ENCODE data around the gene LY86. TPM values are rescaled to one million over a fixed set of nuclear protein-coding genes. Genes with fewer than 3 reads are reported as not detected.
"Not testable (repeated sequence)": the region's sequence is repeated elsewhere in the genome, so short reads cannot be mapped to it uniquely, and the experiment has no call there.

The LY86 gene
- total RNA-seq, 2 experiments from 2014 or later, result 9.5 to 12.2 TPM

DNA sequence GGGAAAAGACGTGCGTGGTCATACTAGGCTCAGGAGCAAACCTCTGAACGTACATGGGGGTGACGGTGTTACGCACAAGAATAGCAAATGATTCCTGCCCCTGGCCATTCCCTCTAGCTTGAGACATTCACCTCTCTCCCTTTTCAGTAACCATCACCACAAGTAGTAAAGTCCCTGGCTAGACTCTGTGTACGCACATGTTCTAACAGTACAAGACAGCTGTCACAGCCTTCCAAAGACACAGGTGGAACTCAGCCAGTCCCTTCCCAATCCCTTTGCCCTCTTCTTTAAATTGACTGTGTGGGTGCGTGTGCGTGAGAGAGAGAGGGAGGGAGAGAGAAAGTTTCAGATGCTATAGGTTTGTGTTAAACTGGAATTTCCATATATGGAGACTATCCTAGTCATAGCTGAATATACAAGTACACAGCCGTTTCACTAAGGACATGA is 67.3 kb downstream of the LY86 start:
- Mint-ChIP-seq H3K4me3 (peak overlapping the region; percentile 23), H3K27me3 (no peaks in the 10 kb centered on the region), H3K4me1 (peaks cover 96% of the 10 kb centered on the region), H3K36me3 (ENCODE audit: low read depth) (peaks cover 56% of the 10 kb centered on the region), H3K27ac (peak overlapping the region; percentile 94), H3K9me3 (peaks cover 12% of the 10 kb centered on the region)
- CTCF ChIA-PET, result interaction anchor here (1.0 to 1.2 kb wide), 2 partner anchors 10 to 21 kb away, joined by 4 read pairs; no protein-coding TSS in a partner anchor
- peak; percentile 24 for DNase-seq
- POLR2A ChIA-PET, result interaction anchor here (0.6 kb wide), 1 partner anchor 42 kb away, joined by 4 read pairs; no protein-coding TSS in a partner anchor

DNA sequence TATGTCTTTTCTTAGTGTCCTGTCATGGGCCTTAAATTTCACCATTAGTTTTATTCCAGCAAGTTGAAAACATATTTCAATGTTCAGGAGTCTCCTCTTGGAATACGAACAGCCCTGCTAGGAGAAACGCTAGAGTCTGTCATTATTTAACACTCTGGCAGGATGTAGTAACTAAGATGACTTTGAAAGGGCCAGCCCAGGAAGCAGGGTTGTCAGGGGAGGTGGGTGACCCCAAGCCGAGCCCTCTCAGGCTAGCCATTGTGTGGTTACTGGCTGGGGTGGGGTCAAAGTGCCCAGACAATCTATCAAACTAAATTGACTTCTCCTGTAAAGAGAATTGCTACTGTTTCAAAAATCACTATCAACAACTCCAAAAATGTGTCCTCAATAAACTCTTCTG is 67.8 kb downstream of the LY86 start:
- Mint-ChIP-seq H3K36me3 (ENCODE audit: low read depth) (peaks cover 53% of the 10 kb centered on the region), H3K9me3 (peaks cover 10% of the 10 kb centered on the region), H3K4me1 (peaks cover 96% of the 10 kb centered on the region), H3K4me3 (peak overlapping the region; percentile 23), H3K27ac (peak overlapping the region; percentile 94), H3K27me3 (no peaks in the 10 kb centered on the region)
- CTCF ChIA-PET, result interaction anchor here (0.6 to 1.2 kb wide), 4 partner anchors 10 to 229 kb away, joined by 3 to 4 read pairs (median 4); no protein-coding TSS in a partner anchor
- peak; percentile 48 for DNase-seq
- POLR2A ChIA-PET, result interaction anchor here (0.6 kb wide), 1 partner anchor 42 kb away, joined by 4 read pairs; no protein-coding TSS in a partner anchor

DNA sequence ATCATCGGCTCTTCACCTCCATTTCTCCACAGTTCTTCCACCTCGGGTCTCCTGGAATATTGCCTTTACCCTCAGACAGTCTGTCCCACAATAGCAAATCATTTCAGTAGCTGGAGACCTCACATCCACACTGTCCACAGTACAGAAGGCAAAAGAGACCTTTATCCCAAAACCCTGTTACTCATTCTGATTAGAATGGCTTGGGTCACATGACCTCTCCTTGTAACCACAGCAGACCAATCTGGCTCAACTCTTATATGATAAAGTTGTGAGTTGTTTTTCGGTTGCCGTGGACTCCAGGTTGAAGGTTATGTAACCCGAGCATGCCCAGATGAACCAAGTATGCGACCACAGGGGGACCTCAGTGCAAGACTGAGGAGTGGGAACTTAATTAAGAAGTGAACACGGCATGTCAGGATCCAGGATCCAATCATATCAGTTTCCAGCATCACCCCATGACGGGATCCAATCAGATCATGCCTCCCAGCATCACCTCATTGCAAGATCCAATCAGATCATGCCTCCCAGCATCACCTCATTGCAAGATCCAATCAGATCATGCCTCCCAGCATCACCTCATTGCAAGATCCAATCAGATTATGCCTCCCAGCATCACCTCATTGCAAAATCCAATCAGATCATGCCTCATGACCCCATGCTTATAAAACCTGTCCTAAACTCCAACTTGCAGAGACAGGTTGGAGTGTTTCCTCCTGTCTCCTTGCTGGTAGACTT is 68.7 kb downstream of the LY86 start:
- Mint-ChIP-seq H3K27me3 (no peaks in the 10 kb centered on the region), H3K27ac (peak overlapping the region; percentile 94), H3K4me1 (peaks cover 100% of the 10 kb centered on the region), H3K9me3 (peaks cover 8% of the 10 kb centered on the region), H3K4me3 (no peak overlapping the region), H3K36me3 (ENCODE audit: low read depth) (peaks cover 49% of the 10 kb centered on the region)
- DNase-seq, result peak; percentile 42
- CTCF ChIA-PET, result interaction anchor here (0.6 to 1.2 kb wide), 3 partner anchors 11 to 228 kb away, joined by 3 to 4 read pairs (median 4); no protein-coding TSS in a partner anchor
- POLR2A ChIA-PET, result no interaction called here

DNA sequence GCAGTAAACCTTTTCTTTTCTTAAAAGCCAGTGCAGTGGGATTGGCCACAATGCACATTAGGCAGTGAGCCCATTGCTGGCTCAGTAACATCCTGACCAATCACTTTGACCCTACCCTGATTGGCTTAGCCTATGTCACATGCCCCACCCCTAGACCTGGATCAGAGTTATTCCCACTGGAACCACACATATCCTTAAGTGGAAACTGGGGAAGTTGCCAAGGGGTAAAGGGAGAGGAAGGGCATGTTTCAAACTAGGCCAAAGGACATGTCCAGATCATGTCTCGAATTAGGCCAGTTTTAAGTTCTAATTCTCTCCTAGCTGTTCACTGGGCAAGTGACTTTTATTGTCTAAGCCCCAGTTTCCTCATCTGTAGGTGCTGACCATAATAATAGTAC is 69.3 kb downstream of the LY86 start:
- CTCF ChIA-PET, result interaction anchor here (1.6 to 2.0 kb wide), 2 partner anchors 11 to 19 kb away, joined by 4 read pairs; no protein-coding TSS in a partner anchor
- Mint-ChIP-seq H3K9me3 (peaks cover 8% of the 10 kb centered on the region), H3K36me3 (ENCODE audit: low read depth) (peaks cover 43% of the 10 kb centered on the region), H3K4me1 (peaks cover 100% of the 10 kb centered on the region), H3K4me3 (no peak overlapping the region), H3K27ac (peak overlapping the region; percentile 94), H3K27me3 (no peaks in the 10 kb centered on the region)
- POLR2A ChIA-PET, result no interaction called here
- no peak for DNase-seq

DNA sequence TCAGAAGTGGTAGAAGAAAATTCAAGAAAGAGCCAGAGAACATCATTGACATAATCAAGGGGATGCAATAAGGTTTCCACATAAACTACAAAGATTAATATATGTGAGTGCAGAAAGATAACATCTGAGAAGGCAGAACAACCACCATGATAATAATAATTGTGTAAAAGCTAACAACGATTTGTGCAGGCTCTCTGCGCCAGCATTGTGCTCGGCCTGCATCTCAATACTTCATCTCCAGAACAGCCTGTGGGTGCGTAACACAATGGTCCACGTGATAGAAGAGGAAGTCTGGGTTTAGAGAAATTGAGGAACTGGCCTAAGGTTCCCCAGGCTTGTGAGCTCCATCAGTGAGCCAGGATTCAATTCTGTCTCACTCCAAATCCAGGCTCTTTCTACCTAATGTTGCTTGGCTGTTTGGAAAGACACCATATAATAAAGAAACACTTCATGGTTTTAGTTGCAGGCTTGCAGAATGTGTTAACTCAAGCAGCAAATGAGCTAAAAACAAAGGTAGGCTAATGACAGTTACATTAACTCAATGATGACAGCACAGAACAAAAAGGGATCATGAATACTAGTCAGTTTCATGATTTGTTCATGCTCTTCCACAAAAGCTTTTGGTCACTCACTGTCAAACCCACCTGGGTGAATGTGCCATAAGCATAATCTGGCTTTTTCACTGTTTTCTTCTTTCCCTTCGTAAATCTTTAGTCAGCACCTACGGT is 71.2 kb downstream of the LY86 start:
- peak overlapping the region; percentile 40 for H3K4me3 Mint-ChIP-seq
- H3K4me1 Mint-ChIP-seq, result peaks cover 94% of the 10 kb centered on the region
- H3K27me3 Mint-ChIP-seq, result no peaks in the 10 kb centered on the region
- CTCF ChIA-PET, result interaction anchor here (0.7 to 2.0 kb wide), 10 partner anchors 13 to 563 kb away, joined by 3 to 5 read pairs (median 3); no protein-coding TSS in a partner anchor
- no peak for DNase-seq
- POLR2A ChIA-PET, result interaction anchor here (1.2 kb wide), 1 partner anchor 9 kb away, joined by 3 read pairs; no protein-coding TSS in a partner anchor
- peaks cover 11% of the 10 kb centered on the region for H3K9me3 Mint-ChIP-seq
- H3K36me3 Mint-ChIP-seq (ENCODE audit: low read depth), result peaks cover 32% of the 10 kb centered on the region
- H3K27ac Mint-ChIP-seq, result peak overlapping the region; percentile 94

DNA sequence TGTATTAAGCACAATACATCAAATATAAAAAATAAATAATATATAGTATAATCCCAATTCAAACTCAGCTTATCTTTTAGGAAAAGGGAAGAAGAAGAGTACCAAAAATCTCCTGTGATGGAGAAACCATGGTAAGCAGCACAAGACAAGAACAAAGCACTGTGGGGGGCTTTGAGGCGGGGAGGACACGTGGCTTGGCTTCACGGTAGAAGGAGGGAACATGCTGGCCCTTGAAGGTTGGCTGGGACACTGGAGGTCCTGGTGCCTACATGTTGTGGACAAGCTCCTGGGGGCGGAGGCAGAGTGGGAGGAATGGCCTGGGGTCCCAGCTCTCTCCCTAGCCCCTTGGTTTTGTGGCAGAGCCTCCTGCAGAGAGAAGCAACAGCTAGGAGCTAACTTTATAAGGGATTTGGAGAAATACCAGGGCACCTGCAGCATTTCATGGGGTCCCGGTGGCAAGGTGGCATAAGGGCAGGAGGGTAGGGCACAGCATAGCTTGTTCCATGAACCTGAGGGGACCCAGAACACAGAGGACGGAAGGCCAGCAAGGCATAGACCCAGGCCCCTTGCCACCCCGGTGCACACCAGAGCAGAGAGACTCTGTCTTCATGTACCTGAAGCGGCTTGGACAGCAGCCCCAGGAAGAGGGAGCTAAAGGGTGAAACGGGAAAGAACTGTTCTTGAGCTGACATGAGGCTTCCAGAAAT is 72.0 kb downstream of the LY86 start:
- POLR2A ChIA-PET, result interaction anchor here (1.2 kb wide), 1 partner anchor 8 kb away, joined by 3 read pairs; no protein-coding TSS in a partner anchor
- H3K36me3 Mint-ChIP-seq (ENCODE audit: low read depth), result peaks cover 28% of the 10 kb centered on the region
- H3K4me1 Mint-ChIP-seq, result peaks cover 87% of the 10 kb centered on the region
- no peaks in the 10 kb centered on the region for H3K27me3 Mint-ChIP-seq
- peak overlapping the region; percentile 94 for H3K27ac Mint-ChIP-seq
- peaks cover 11% of the 10 kb centered on the region for H3K9me3 Mint-ChIP-seq
- H3K4me3 Mint-ChIP-seq, result no peak overlapping the region
- CTCF ChIA-PET, result interaction anchor here (0.7 to 1.5 kb wide), 9 partner anchors 13 to 615 kb away, joined by 3 to 5 read pairs (median 3); no protein-coding TSS in a partner anchor
- DNase-seq, result no peak

DNA sequence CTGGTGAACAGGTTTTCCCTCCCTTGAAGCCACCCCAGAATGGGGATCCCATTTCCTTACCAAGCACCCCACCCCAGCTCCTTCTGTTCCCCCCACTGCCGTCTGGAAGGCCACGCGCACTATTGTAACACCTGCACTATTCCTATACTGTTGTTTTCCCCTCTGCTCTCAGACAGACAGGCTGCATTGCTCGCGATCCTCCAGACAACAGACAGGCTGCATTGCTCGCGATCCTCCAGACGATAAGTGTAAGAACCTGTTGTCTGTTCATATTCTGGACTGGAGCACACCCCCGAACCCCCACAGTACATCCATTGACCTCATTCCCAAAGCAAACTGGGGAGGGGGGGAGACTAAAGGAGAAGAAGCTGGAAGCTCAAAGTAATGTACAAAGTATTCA is 72.7 kb downstream of the LY86 start:
- POLR2A ChIA-PET, result no interaction called here
- H3K4me3 Mint-ChIP-seq, result no peak overlapping the region
- CTCF ChIA-PET, result interaction anchor here (0.7 to 1.7 kb wide), 5 partner anchors 14 to 614 kb away, joined by 3 to 5 read pairs (median 3); no protein-coding TSS in a partner anchor

DNA sequence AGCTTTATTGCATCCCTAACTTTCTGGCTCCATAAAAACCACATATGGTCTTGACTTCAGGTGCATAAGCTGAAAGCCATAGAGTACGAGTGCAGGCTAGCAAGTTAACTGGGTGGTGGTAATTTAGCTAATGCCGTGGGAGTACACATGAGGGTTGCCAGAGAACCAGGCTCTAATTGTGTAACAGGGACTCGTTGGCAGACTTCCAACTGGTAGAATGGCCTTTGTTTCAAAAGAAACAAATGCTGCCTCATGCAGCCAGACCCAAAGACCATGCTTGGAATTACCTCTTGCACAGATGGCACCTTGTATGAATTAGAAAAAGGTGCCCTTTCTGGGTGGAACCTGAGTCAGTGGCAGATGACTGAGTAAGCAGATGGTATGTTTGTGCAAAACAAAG is 73.2 kb downstream of the LY86 start:
- Mint-ChIP-seq H3K9me3 (peaks cover 11% of the 10 kb centered on the region), H3K4me1 (peaks cover 81% of the 10 kb centered on the region), H3K27me3 (no peaks in the 10 kb centered on the region), H3K4me3 (no peak overlapping the region), H3K27ac (peak overlapping the region; percentile 58), H3K36me3 (ENCODE audit: low read depth) (peaks cover 24% of the 10 kb centered on the region)
- CTCF ChIA-PET, result interaction anchor here (1.5 to 1.7 kb wide), 2 partner anchors 40 to 614 kb away, joined by 3 read pairs; no protein-coding TSS in a partner anchor
- POLR2A ChIA-PET, result no interaction called here
- DNase-seq, result no peak

More for the DNA sequence above, 72.7 kb downstream of the LY86 start:
- no peak for DNase-seq
- H3K9me3 Mint-ChIP-seq, result peaks cover 11% of the 10 kb centered on the region
- H3K4me1 Mint-ChIP-seq, result peaks cover 84% of the 10 kb centered on the region
- peaks cover 26% of the 10 kb centered on the region for H3K36me3 Mint-ChIP-seq (ENCODE audit: low read depth)
- H3K27ac Mint-ChIP-seq, result peak overlapping the region; percentile 94
- H3K27me3 Mint-ChIP-seq, result no peaks in the 10 kb centered on the region

DNA sequence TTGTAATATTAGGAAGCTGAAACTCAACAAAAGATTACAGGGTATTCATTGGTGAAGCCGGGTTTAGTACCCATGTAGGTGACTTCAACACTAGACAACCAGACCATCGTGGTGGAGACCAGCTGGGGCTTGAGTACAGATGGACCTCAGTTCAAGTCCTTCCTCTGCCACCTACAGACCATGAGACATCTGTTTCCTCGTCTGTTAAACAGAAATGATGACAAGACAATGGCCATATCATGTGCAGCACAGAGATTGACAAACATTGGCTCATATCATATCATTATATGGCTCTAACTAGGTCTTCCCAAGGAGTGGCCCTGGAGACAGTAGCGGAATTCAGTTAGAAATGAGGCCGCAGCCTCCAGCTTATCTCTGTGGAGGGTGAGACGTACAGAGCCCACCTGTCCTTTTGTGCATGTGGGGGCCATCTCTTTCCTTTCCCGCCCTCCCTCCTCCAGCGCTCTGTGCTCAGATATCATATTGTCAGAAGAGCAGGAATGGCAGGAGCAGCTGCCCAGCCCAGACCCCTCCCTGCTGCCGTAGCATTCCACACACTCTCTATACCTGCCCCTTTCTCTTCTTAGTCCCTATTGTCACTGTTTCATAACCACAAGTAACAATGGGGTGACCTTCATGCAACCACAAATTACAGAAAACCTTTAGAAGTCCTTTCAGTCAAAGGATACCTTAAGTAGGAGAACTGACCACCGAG is 75.1 kb downstream of the LY86 start:
- Mint-ChIP-seq H3K36me3 (ENCODE audit: low read depth) (peaks cover 15% of the 10 kb centered on the region), H3K9me3 (peaks cover 7% of the 10 kb centered on the region), H3K27me3 (no peaks in the 10 kb centered on the region), H3K4me1 (peaks cover 75% of the 10 kb centered on the region), H3K4me3 (no peak overlapping the region), H3K27ac (no peak overlapping the region)
- ChIA-PET CTCF (interaction anchor here (1.0 to 2.4 kb wide), 4 partner anchors 13 to 116 kb away, joined by 3 to 9 read pairs (median 3); no protein-coding TSS in a partner anchor), POLR2A (no interaction called here)
- DNase-seq, result no peak

DNA sequence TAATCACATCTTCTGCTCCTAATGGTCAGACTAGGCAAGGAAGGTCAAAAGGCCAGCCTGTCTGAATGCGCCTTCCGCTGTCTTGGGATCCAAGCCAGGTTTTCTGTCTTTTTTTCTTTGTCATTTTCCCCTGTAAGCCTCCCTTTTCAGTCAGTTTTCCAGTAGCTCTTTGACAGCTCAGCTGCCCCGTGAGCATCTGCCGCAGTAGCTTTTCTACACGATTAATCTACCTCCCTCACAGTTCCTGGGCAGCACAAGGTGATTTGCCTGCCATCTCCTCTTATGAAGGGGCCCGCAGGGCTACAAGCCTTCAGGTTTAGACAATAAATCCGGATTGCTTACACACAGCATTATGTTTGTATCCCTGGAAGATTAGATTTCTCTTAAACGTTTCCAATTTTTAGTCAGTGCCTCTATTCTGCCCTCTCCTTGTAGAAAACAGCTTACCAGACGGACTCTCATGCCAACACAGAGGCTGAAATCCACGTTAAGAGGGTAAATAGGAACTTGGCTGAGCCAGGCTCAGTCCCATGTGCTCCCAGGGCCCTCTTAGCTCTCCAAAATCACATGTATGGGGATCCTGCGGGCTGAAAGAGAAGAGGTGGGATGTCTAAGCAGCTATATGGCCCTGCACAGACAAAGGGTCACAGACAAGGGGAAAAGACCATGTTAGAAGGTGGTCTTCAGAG is 77.2 kb downstream of the LY86 start:
- CTCF ChIA-PET, result interaction anchor here (1.1 to 2.4 kb wide), 3 partner anchors 11 to 29 kb away, joined by 3 to 9 read pairs (median 5); no protein-coding TSS in a partner anchor
- POLR2A ChIA-PET, result no interaction called here

DNA sequence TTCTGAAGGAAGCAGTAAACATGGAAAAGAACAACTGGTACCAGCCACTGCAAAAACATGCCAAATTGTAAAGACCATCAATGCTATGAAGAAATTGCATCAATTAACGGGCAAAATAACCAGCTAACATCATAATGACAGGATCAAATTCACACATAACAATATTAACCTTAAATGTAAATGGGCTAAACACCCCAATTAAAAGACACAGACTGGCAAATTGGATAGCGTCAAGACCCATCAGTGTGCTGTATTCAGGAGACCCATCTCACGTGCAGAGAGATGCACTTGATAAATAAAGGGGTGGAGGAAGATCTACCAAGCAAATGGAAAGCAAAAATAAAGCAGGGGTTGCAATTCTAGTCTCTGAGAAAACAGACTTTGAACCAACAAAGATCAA is 81.6 kb downstream of the LY86 start:
- DNase-seq, POLR2A ChIA-PET, H3K4me3 Mint-ChIP-seq, H3K27ac Mint-ChIP-seq, H3K27me3 Mint-ChIP-seq, CTCF ChIA-PET: not testable (repeated sequence)
- Mint-ChIP-seq H3K36me3 (ENCODE audit: low read depth) (peaks cover 33% of the 10 kb centered on the region), H3K9me3 (peaks cover 21% of the 10 kb centered on the region), H3K4me1 (peaks cover 42% of the 10 kb centered on the region)

More for the DNA sequence above, 77.2 kb downstream of the LY86 start:
- peaks cover 73% of the 10 kb centered on the region for H3K4me1 Mint-ChIP-seq
- no peak overlapping the region for H3K4me3 Mint-ChIP-seq
- peaks cover 17% of the 10 kb centered on the region for H3K9me3 Mint-ChIP-seq
- no peak overlapping the region for H3K27ac Mint-ChIP-seq
- H3K27me3 Mint-ChIP-seq, result peaks cover 2% of the 10 kb centered on the region
- no peak for DNase-seq
- H3K36me3 Mint-ChIP-seq (ENCODE audit: low read depth), result peaks cover 30% of the 10 kb centered on the region
